ENCODE results near the gene TPO. TPM values are rescaled to one million over a fixed set of nuclear protein-coding genes. Genes with fewer than 3 reads are reported as not detected.
A peak's percentile ranks its signal among the peaks of the same experiment; 100 is the strongest.

The TPO gene
- total RNA-seq, 1 donor from 2014 or later = 52.5 TPM

GRCh38 chr2:1499033-1499795 lies 86.0 kb downstream of the TPO start:
- no peaks in the 10 kb centered on the region for H3K36me3 ChIP-seq
- no peaks in the 10 kb centered on the region for H3K4me1 ChIP-seq
- no peak overlapping the region for H3K4me3 ChIP-seq
- TF ChIP-seq, protein P1, sequence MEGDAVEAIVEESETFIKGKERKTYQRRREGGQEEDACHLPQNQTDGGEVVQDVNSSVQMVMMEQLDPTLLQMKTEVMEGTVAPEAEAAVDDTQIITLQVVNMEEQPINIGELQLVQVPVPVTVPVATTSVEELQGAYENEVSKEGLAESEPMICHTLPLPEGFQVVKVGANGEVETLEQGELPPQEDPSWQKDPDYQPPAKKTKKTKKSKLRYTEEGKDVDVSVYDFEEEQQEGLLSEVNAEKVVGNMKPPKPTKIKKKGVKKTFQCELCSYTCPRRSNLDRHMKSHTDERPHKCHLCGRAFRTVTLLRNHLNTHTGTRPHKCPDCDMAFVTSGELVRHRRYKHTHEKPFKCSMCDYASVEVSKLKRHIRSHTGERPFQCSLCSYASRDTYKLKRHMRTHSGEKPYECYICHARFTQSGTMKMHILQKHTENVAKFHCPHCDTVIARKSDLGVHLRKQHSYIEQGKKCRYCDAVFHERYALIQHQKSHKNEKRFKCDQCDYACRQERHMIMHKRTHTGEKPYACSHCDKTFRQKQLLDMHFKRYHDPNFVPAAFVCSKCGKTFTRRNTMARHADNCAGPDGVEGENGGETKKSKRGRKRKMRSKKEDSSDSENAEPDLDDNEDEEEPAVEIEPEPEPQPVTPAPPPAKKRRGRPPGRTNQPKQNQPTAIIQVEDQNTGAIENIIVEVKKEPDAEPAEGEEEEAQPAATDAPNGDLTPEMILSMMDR (IDR thresholded peaks at IDR 0.05) = no peak
- H3K27ac ChIP-seq = no peak overlapping the region
- peak in 1 of 2 donors; percentile 33 for DNase-seq (ENCODE audit: low spot score in 2 of 2)
- intact Hi-C loops (cut with DNase I) = no loop called here
- H3K27me3 ChIP-seq = no peaks in the 10 kb centered on the region
- H3K9me3 ChIP-seq = no peaks in the 10 kb centered on the region

- Histone ChIP-seq H3K27ac (no peak overlapping the region), H3K36me3 (no peaks in the 10 kb centered on the region), H3K4me1 (no peaks in the 10 kb centered on the region), H3K9me3 (no peaks in the 10 kb centered on the region), H3K4me3 (no peak overlapping the region), H3K27me3 (no peaks in the 10 kb centered on the region)
- TF ChIP-seq, protein P1 (IDR thresholded peaks at IDR 0.05) = no peak
- intact Hi-C loops (cut with DNase I) = no loop called here
- no peak for DNase-seq (ENCODE audit: low spot score in 2 of 2)
These were observed 88.0 kb downstream of the TPO start for GRCh38 chr2:1501038-1501851.

- Histone ChIP-seq H3K9me3 (no peaks in the 10 kb centered on the region), H3K4me3 (no peak overlapping the region), H3K36me3 (no peaks in the 10 kb centered on the region), H3K4me1 (no peaks in the 10 kb centered on the region), H3K27ac (no peak overlapping the region), H3K27me3 (no peaks in the 10 kb centered on the region)
- TF ChIP-seq, protein P1 (IDR thresholded peaks at IDR 0.05) = no peak
- DNase-seq (ENCODE audit: low spot score in 2 of 2) = no peak
- intact Hi-C loops (cut with DNase I) = no loop called here
These were observed 88.7 kb downstream of the TPO start for GRCh38 chr2:1501991-1502390.

DNA sequence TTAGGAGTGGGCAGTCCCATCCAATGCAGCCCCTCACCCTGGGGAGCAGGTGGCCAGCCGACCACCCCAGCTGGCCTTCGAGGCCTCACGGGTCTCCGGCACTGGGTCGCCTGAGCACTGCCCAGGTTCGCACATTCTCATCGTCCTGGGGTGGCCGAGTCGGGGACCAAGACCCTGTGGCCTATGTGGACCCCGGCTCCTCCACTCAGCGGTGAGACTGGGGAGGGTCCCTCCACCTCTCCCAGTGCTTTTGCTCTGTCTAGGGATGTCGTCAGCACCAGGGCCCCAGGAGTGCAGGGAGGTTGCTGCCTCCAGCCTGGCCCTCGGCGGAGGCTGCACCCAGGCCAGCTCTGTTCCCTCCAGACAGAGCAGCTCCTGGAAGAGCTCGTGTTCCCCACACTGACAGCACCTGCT lies 89.6 kb downstream of the TPO start:
- DNase-seq (ENCODE audit: low spot score in 2 of 2) = no peak
- no peaks in the 10 kb centered on the region for H3K27me3 ChIP-seq
- intact Hi-C loops (cut with DNase I) = no loop called here
- TF ChIP-seq, protein P1 (IDR thresholded peaks at IDR 0.05) = no peak
- no peaks in the 10 kb centered on the region for H3K36me3 ChIP-seq
- no peak overlapping the region for H3K27ac ChIP-seq
- no peaks in the 10 kb centered on the region for H3K4me1 ChIP-seq
- H3K9me3 ChIP-seq = no peaks in the 10 kb centered on the region
- H3K4me3 ChIP-seq = no peak overlapping the region

GRCh38 chr2:1503471-1504310 lies 90.4 kb downstream of the TPO start:
- Histone ChIP-seq H3K9me3 (no peaks in the 10 kb centered on the region), H3K36me3 (no peaks in the 10 kb centered on the region), H3K4me1 (no peaks in the 10 kb centered on the region), H3K4me3 (no peak overlapping the region), H3K27me3 (no peaks in the 10 kb centered on the region), H3K27ac (no peak overlapping the region)
- intact Hi-C loops (cut with DNase I) = no loop called here
- TF ChIP-seq, protein P1 (IDR thresholded peaks at IDR 0.05) = no peak
- DNase-seq (ENCODE audit: low spot score in 2 of 2) = no peak
